ENCODE data around the gene CDIPT. TPM values are rescaled to one million over a fixed set of nuclear protein-coding genes. Genes with fewer than 3 reads are reported as not detected.

Gene CDIPT
- total and polyA plus RNA-seq, 4 experiments from 2014 or later: 76.2 to 123 (median 83.5) TPM

DNA sequence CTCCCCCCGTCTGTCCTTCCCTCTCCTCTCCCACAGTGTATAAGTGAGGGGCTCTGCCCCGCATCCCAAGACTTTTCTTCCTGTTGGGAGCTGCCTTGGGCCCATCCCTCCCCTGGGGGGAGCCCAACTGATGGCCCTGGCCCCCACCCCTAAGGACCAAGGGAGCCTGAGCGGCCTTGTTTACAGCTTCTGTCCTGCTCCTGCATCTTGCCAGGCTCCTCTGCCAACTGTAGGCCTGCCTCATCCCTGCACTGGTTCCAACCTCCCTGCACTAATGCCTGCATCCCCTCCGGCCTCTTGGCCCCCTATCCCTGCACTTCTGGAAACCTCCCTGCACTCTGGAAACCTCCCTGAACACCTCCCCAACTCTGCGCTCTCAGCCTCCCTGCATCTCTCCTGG, 48.4 kb downstream of the CDIPT start:
- no peaks in the 10 kb centered on the region for H3K27me3 ChIP-seq (ENCODE audit: insufficient read depth, low read length)
- H3K4me3 Mint-ChIP-seq: peak overlapping the region; percentile 84 to 99 (median 98)
- H3K4me1 Mint-ChIP-seq: peaks cover 32 to 87% (median 60%) of the 10 kb centered on the region in 4 donors
- H3K27ac Mint-ChIP-seq: peak overlapping the region; percentile 86 to 100 (median 98)
- no peaks in the 10 kb centered on the region for H3K9me3 ChIP-seq (ENCODE audit: control insufficient read depth in 1 of 2, low read length in 2 of 2)
- H3K36me3 Mint-ChIP-seq: peaks cover 11 to 30% of the 10 kb centered on the region in 2 donors
- peaks cover 0 to 2% of the 10 kb centered on the region in 2 donors for H3K27me3 Mint-ChIP-seq
- ChIA-PET POLR2A (ENCODE audit: partially characterized antibody) (interaction anchor here (1.2 to 24.0 kb wide), 6 partner anchors 3 to 114 kb away, joined by 5 to 522 read pairs (median 286); partner anchors contain the start of genes C16orf54, KIF22, MAZ and MVP), CTCF (ENCODE audit: partially characterized antibody) (interaction anchor here (1.2 to 2.8 kb wide), 2 partner anchors 10 to 30 kb away, joined by 3 to 13 read pairs; no protein-coding TSS in a partner anchor)
- no peaks in the 10 kb centered on the region for H3K9me3 Mint-ChIP-seq
- H3K4me3 ChIP-seq (ENCODE audit: low read length in 2 of 2): peak overlapping the region in 1 of 2 donors; percentile 95
- peaks cover 71% of the 10 kb centered on the region for H3K4me1 ChIP-seq (ENCODE audit: insufficient read depth, low read length)
- H3K27ac ChIP-seq (ENCODE audit: low read depth, low read length): peak overlapping the region; percentile 77
- intact Hi-C loops (cut with micrococcal nuclease): loop anchor here (10.0 kb wide), 1 partner anchor 180 kb away; the partner anchor contains the start of genes HIRIP3 and INO80E
- DNase-seq: no peak
- H3K36me3 ChIP-seq (ENCODE audit: insufficient read depth, low read length): peaks cover 8% of the 10 kb centered on the region

DNA sequence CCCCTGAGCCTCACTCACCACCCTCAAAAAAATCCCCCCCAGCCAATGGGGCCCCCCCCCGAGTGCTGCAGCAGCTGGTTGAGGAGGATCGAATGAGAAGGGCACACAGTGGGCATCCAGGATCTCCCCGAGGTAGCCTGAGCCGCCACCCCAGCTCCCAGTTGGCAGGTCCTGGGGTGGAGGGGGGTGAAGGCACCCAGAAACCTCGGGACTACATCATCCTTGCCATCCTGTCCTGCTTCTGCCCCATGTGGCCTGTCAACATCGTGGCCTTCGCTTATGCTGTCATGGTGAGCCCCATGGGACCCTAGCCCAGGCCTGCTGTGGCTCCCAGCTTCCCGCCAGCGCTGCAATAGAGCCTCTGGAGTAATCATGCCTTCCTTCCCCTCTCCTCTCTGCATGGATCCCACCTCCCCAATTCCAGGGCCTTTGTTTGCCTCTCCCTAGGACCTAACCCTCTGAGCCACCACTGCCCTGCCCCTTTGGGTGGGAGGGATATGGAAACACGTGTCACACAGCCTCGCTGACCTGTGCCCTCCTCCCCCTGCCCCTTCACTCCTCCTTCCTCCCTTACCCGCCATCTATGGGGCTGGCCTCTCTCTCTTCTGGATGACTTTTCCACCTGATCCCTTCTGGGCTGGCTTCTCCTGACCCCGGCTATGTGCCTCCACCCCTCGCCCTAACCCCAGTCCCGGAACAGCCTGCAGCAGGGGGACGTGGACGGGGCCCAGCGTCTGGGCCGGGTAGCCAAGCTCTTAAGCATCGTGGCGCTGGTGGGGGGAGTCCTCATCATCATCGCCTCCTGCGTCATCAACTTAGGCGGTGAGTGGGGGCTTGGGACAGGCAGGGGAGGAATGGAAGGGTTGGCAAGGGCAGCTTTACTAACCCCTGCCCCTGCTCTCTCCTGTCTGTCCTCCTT, 49.1 kb downstream of the CDIPT start:
- Histone ChIP-seq H3K4me1 (ENCODE audit: insufficient read depth, low read length) (peaks cover 71% of the 10 kb centered on the region), H3K36me3 (ENCODE audit: insufficient read depth, low read length) (peaks cover 5% of the 10 kb centered on the region), H3K9me3 (ENCODE audit: control insufficient read depth in 1 of 2, low read length in 2 of 2) (no peaks in the 10 kb centered on the region), H3K27ac (ENCODE audit: low read depth, low read length) (no peak overlapping the region), H3K4me3 (ENCODE audit: low read length in 2 of 2) (no peak overlapping the region), H3K27me3 (ENCODE audit: insufficient read depth, low read length) (no peaks in the 10 kb centered on the region)
- peaks cover 31 to 83% (median 57%) of the 10 kb centered on the region in 4 donors for H3K4me1 Mint-ChIP-seq
- peaks cover 0 to 2% of the 10 kb centered on the region in 2 donors for H3K27me3 Mint-ChIP-seq
- H3K9me3 Mint-ChIP-seq: peaks cover 0 to 2% (median 0%) of the 10 kb centered on the region in 8 donors
- ChIA-PET CTCF (ENCODE audit: partially characterized antibody) (interaction anchor here (1.1 to 2.5 kb wide), 4 partner anchors 10 to 113 kb away, joined by 3 to 16 read pairs (median 4); partner anchors contain the start of gene KIF22), POLR2A (ENCODE audit: partially characterized antibody) (interaction anchor here (1.0 to 24.0 kb wide), 5 partner anchors 8 to 658 kb away, joined by 3 to 522 read pairs (median 64); partner anchors contain the start of genes C16orf54, KIF22, MVP and PAGR1)
- H3K36me3 Mint-ChIP-seq: peaks cover 6 to 27% of the 10 kb centered on the region in 2 donors
- peak overlapping the region in 6 of 8 donors; percentile 17 to 99 (median 50) for H3K4me3 Mint-ChIP-seq
- no peak for DNase-seq
- peak overlapping the region; percentile 6 to 94 (median 72) for H3K27ac Mint-ChIP-seq
- intact Hi-C loops (cut with micrococcal nuclease): loop anchor here (10.0 kb wide), 1 partner anchor 181 kb away; the partner anchor contains the start of genes HIRIP3 and INO80E

- H3K27ac Mint-ChIP-seq: peak overlapping the region in 5 of 7 donors; percentile 10 to 90 (median 64)
- peaks cover 33 to 83% (median 57%) of the 10 kb centered on the region in 4 donors for H3K4me1 Mint-ChIP-seq
- no peak for DNase-seq
- peaks cover 0 to 2% of the 10 kb centered on the region in 2 donors for H3K27me3 Mint-ChIP-seq
- peaks cover 71% of the 10 kb centered on the region for H3K4me1 ChIP-seq (ENCODE audit: insufficient read depth, low read length)
- H3K4me3 ChIP-seq (ENCODE audit: low read length in 2 of 2): no peak overlapping the region
- H3K27ac ChIP-seq (ENCODE audit: low read depth, low read length): no peak overlapping the region
- H3K4me3 Mint-ChIP-seq: peak overlapping the region in 7 of 8 donors; percentile 37 to 90 (median 78)
- peaks cover 9 to 32% of the 10 kb centered on the region in 2 donors for H3K36me3 Mint-ChIP-seq
- H3K9me3 ChIP-seq (ENCODE audit: control insufficient read depth in 1 of 2, low read length in 2 of 2): no peaks in the 10 kb centered on the region
- no peaks in the 10 kb centered on the region for H3K27me3 ChIP-seq (ENCODE audit: insufficient read depth, low read length)
- ChIA-PET POLR2A (ENCODE audit: partially characterized antibody) (interaction anchor here (1.0 to 24.0 kb wide), 8 partner anchors 9 to 659 kb away, joined by 3 to 522 read pairs (median 34); partner anchors contain the start of genes C16orf54, KIF22, MVP and PAGR1), CTCF (ENCODE audit: partially characterized antibody) (interaction anchor here (1.1 to 2.5 kb wide), 3 partner anchors 23 to 112 kb away, joined by 3 to 16 read pairs (median 5); partner anchors contain the start of gene KIF22)
- H3K36me3 ChIP-seq (ENCODE audit: insufficient read depth, low read length): peaks cover 8% of the 10 kb centered on the region
- intact Hi-C loops (cut with micrococcal nuclease): loop anchor here (10.0 kb wide), 1 partner anchor 182 kb away; the partner anchor contains the start of genes HIRIP3 and INO80E
- H3K9me3 Mint-ChIP-seq: peaks cover 0 to 2% (median 0%) of the 10 kb centered on the region in 8 donors
These were observed 50.0 kb downstream of the CDIPT start for GRCh38 chr16:29812754-29813643.

DNA sequence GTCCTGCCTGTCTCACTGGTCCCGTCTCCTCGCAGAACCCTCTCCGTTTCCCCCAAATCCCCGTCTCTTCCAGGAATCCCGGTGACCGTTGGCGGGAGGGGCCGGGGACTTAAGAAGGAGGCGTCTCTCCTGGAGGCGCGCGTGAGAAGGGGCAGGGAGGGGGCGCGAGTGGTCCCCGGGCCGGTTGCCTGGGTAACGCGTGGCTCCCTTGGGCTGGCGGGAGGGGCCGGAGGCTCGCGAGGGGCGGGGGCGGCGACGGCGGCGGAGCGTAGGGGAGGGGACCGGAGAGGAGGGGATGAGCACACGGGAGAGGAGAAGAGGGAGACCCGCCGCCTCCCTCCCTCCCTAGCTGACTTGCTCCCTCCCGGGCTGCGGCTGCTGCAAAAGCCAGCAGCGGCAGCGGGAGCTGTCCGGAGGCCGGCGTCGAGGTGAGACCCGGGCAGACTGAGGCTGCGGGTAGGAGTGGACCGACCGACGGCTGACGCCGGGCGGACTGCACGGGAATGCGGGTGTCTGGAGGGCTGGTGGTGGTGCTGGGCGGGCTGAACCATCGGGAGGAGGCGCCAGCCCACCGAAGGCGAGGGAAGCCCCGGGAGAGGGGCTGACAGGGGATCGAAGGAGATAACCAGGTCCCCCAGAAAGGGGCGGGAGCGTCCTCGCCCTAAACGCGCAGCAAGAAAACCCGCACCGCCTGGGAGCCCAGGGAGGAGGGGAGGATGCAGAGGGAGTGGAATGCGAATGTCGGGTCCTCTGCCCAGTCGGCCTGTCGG, 50.9 kb downstream of the CDIPT start, which contains the start of gene PRRT2:
Gene PRRT2 (plus strand): TSS at position 298 of the 770 bp plus-strand sequence. CDS start 862 bp downstream, outside the sequence.
- H3K27me3 ChIP-seq (ENCODE audit: insufficient read depth, low read length): no peaks in the 10 kb centered on the region
- H3K27ac ChIP-seq (ENCODE audit: low read depth, low read length): peak within 1 kb of the TSS; percentile 80
- H3K27ac Mint-ChIP-seq: peak within 1 kb of the TSS; percentile 87 to 97 (median 92)
- H3K9me3 Mint-ChIP-seq: peaks cover 0 to 2% (median 0%) of the 10 kb centered on the region in 8 donors
- ChIA-PET CTCF (ENCODE audit: partially characterized antibody) (interaction anchor here (1.0 to 2.5 kb wide), 2 partner anchors 36 to 110 kb away, joined by 3 to 16 read pairs; no protein-coding TSS in a partner anchor), POLR2A (ENCODE audit: partially characterized antibody) (interaction anchor here (1.0 to 24.0 kb wide), 12 partner anchors 8 to 254 kb away, joined by 3 to 522 read pairs (median 8); partner anchors contain the start of genes ALDOA, C16orf54, KIF22 and MVP)
- H3K4me3 ChIP-seq (ENCODE audit: low read length in 2 of 2): peak within 1 kb of the TSS; percentile 66 to 69
- peak within 1 kb of the TSS; percentile 86 to 95 (median 90) for H3K4me3 Mint-ChIP-seq
- H3K4me1 ChIP-seq (ENCODE audit: insufficient read depth, low read length): peaks cover 69% of the 10 kb centered on the region
- peaks cover 8 to 35% of the 10 kb centered on the region in 2 donors for H3K36me3 Mint-ChIP-seq
- H3K4me1 Mint-ChIP-seq: peaks cover 35 to 86% (median 55%) of the 10 kb centered on the region in 4 donors
- H3K36me3 ChIP-seq (ENCODE audit: insufficient read depth, low read length): peaks cover 8% of the 10 kb centered on the region
- H3K27me3 Mint-ChIP-seq: peaks cover 0 to 2% of the 10 kb centered on the region in 2 donors
- no peaks in the 10 kb centered on the region for H3K9me3 ChIP-seq (ENCODE audit: control insufficient read depth in 1 of 2, low read length in 2 of 2)
- peak; percentile 22 to 67 (median 28) for DNase-seq
- intact Hi-C loops (cut with micrococcal nuclease): loop anchor here (10.0 kb wide), 1 partner anchor 183 kb away; the partner anchor contains the start of genes HIRIP3 and INO80E

- H3K27me3 Mint-ChIP-seq: peaks cover 0 to 2% of the 10 kb centered on the region in 2 donors
- POLR2A ChIA-PET (ENCODE audit: partially characterized antibody): interaction anchor here (1.1 to 24.0 kb wide), 9 partner anchors 11 to 255 kb away, joined by 4 to 522 read pairs (median 9); partner anchors contain the start of genes ALDOA, C16orf54, KIF22 and MVP
- peak overlapping the region; percentile 66 to 69 for H3K4me3 ChIP-seq (ENCODE audit: low read length in 2 of 2)
- H3K27ac ChIP-seq (ENCODE audit: low read depth, low read length): peak overlapping the region; percentile 80
- H3K9me3 Mint-ChIP-seq: peaks cover 0 to 2% (median 0%) of the 10 kb centered on the region in 8 donors
- peak; percentile 52 to 84 (median 56) for DNase-seq
- H3K4me1 Mint-ChIP-seq: peaks cover 31 to 80% (median 51%) of the 10 kb centered on the region in 4 donors
- intact Hi-C loops (cut with micrococcal nuclease): loop anchor here (10.0 kb wide), 1 partner anchor 183 kb away; the partner anchor contains the start of genes HIRIP3 and INO80E
- CTCF ChIA-PET (ENCODE audit: partially characterized antibody): interaction anchor here (1.0 to 2.5 kb wide), 3 partner anchors 37 to 109 kb away, joined by 3 to 16 read pairs (median 3); no protein-coding TSS in a partner anchor
- peaks cover 8% of the 10 kb centered on the region for H3K36me3 ChIP-seq (ENCODE audit: insufficient read depth, low read length)
- no peaks in the 10 kb centered on the region for H3K27me3 ChIP-seq (ENCODE audit: insufficient read depth, low read length)
- peak overlapping the region; percentile 87 to 97 (median 92) for H3K27ac Mint-ChIP-seq
- peak overlapping the region; percentile 86 to 95 (median 90) for H3K4me3 Mint-ChIP-seq
- H3K4me1 ChIP-seq (ENCODE audit: insufficient read depth, low read length): peaks cover 64% of the 10 kb centered on the region
- no peaks in the 10 kb centered on the region for H3K9me3 ChIP-seq (ENCODE audit: control insufficient read depth in 1 of 2, low read length in 2 of 2)
- peaks cover 8 to 30% of the 10 kb centered on the region in 2 donors for H3K36me3 Mint-ChIP-seq
These were observed 51.7 kb downstream of the CDIPT start for GRCh38 chr16:29811170-29811895.

All from CD4-positive, alpha-beta memory T cell (primary cell).